ENCODE data around the gene CGB3.
"Not testable (repeated sequence)": the region's sequence is repeated elsewhere in the genome, so short reads cannot be mapped to it uniquely, and the experiment has no call there.

- TF ChIP-seq CTCF (conservative IDR thresholded peaks at IDR 0.05; ENCODE audit: low read length); EZH2phosphoT487 (IDR thresholded peaks at IDR 0.05; ENCODE audit: borderline replicate concordance, low read depth, low read length): not testable (repeated sequence)
Observed at GRCh38 chr19:49024233-49024632, at the start of gene CGB3.
